ENCODE data around the gene ADAMTS14. TPM values are rescaled to one million over a fixed set of nuclear protein-coding genes. Genes with fewer than 3 reads are reported as not detected.
A peak's percentile ranks its signal among the peaks of the same experiment; 100 is the strongest.

ADAMTS14 gene
- total RNA-seq, 1 experiment from 2014 or later = 0.14 TPM

DNA sequence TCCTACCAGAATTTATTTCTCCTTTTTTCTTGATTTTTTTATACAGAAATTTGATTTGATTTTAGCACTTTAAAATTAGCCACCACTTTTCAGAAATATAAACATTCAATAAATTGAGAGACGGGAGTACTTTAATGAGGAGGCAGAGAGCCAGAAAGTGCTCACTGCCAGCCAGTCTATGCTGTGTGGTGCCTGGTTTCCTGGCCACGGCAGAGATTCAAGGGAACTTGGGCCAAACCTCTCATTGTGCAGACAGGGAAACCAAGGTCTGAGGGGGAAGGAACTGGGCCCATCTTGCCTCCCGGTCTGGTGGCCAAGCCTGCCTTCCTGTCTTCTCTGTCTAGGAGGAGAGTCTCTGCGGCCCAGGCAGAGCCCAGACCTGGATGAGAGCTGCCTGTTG, 25.9 kb downstream of the ADAMTS14 start:
- no peak overlapping the region for H3K27ac Mint-ChIP-seq (ENCODE audit: unreplicated experiment)
- H3K4me1 Mint-ChIP-seq (ENCODE audit: low read depth, unreplicated experiment) = no peaks in the 10 kb centered on the region
- no TSS peak for BruUV-seq (replicated peaks)
- H3K36me3 Mint-ChIP-seq (ENCODE audit: insufficient read depth, unreplicated experiment) = no peaks in the 10 kb centered on the region
- H3K9me3 Mint-ChIP-seq (ENCODE audit: low read depth, unreplicated experiment) = no peaks in the 10 kb centered on the region
- CTCF ChIA-PET = no interaction called here
- TF ChIP-seq, protein P1, sequence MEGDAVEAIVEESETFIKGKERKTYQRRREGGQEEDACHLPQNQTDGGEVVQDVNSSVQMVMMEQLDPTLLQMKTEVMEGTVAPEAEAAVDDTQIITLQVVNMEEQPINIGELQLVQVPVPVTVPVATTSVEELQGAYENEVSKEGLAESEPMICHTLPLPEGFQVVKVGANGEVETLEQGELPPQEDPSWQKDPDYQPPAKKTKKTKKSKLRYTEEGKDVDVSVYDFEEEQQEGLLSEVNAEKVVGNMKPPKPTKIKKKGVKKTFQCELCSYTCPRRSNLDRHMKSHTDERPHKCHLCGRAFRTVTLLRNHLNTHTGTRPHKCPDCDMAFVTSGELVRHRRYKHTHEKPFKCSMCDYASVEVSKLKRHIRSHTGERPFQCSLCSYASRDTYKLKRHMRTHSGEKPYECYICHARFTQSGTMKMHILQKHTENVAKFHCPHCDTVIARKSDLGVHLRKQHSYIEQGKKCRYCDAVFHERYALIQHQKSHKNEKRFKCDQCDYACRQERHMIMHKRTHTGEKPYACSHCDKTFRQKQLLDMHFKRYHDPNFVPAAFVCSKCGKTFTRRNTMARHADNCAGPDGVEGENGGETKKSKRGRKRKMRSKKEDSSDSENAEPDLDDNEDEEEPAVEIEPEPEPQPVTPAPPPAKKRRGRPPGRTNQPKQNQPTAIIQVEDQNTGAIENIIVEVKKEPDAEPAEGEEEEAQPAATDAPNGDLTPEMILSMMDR (IDR thresholded peaks at IDR 0.05; ENCODE audit: unreplicated experiment) = no peak
- no peak for DNase-seq
- peaks cover 2% of the 10 kb centered on the region for H3K27me3 Mint-ChIP-seq (ENCODE audit: unreplicated experiment)
- intact Hi-C loops (cut with micrococcal nuclease; ENCODE audit: unreplicated experiment) = no loop called here
- H3K4me3 Mint-ChIP-seq (ENCODE audit: low read depth, unreplicated experiment) = no peak overlapping the region

DNA sequence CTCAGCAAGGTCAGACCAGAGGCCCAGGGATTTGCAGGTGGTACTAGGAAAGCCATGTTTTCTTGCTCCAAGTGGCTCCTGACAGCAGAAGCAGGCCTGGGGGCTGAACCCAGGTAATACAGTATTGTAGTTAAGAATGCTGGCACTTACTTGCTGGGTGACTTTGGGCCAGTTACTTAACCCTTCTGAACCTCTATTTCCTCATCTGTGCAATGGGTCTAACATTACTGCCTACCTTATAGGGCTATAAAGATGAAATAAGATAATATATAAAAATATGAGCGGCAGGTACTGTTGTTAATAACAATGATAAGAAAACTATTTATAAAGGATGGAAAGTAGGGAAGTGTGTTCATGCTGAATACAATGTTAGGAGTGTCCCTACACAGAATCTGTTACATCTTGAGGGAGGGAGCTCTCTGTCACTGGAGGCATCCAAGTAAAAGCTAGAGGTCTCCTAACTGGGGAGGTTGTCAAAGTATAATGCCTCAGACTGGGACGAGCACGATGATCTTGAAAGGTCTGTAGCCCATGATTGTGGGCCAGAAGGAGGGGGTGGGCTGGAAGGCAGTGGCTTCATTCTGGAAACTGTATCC, 26.9 kb downstream of the ADAMTS14 start:
- no peaks in the 10 kb centered on the region for H3K27me3 Mint-ChIP-seq (ENCODE audit: unreplicated experiment)
- no peaks in the 10 kb centered on the region for H3K4me1 Mint-ChIP-seq (ENCODE audit: low read depth, unreplicated experiment)
- no peaks in the 10 kb centered on the region for H3K36me3 Mint-ChIP-seq (ENCODE audit: insufficient read depth, unreplicated experiment)
- no peak for DNase-seq
- no peaks in the 10 kb centered on the region for H3K9me3 Mint-ChIP-seq (ENCODE audit: low read depth, unreplicated experiment)
- intact Hi-C loops (cut with micrococcal nuclease; ENCODE audit: unreplicated experiment) = no loop called here
- CTCF ChIA-PET = interaction anchor here (0.6 kb wide), 1 partner anchor 245 kb away, joined by 6 read pairs; no protein-coding TSS in a partner anchor
- no TSS peak for BruUV-seq (replicated peaks)
- H3K4me3 Mint-ChIP-seq (ENCODE audit: low read depth, unreplicated experiment) = no peak overlapping the region
- TF ChIP-seq, protein P1 (IDR thresholded peaks at IDR 0.05; ENCODE audit: unreplicated experiment) = no peak
- H3K27ac Mint-ChIP-seq (ENCODE audit: unreplicated experiment) = no peak overlapping the region

DNA sequence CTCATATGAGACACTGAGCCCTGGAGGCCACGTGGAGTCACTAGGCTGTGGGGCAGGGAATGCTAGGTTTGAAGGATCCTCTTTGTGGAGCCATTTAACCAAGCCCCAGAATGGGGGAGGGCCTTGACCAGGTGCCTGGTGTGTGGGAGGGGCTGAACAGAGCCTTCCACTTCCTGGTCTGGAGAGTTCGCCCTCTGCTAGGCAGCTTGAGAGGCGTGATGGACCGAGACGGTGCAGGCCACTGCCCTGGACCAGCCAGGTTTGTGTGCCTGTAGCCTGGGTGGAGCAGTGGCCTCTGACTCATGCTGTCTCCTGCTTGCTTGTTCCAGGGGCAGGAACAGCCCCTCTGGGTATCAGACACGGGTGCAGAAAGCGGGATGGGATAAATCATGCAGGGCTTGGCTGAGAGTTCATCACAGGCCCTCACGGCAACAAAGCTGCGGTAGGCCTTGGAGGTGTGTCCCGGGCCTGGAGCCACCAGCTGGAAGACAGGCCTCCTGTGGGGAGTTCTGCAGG, 27.4 kb downstream of the ADAMTS14 start:
- Mint-ChIP-seq H3K9me3 (ENCODE audit: low read depth, unreplicated experiment) (no peaks in the 10 kb centered on the region), H3K27me3 (ENCODE audit: unreplicated experiment) (no peaks in the 10 kb centered on the region), H3K4me1 (ENCODE audit: low read depth, unreplicated experiment) (no peaks in the 10 kb centered on the region), H3K36me3 (ENCODE audit: insufficient read depth, unreplicated experiment) (no peaks in the 10 kb centered on the region), H3K4me3 (ENCODE audit: low read depth, unreplicated experiment) (no peak overlapping the region), H3K27ac (ENCODE audit: unreplicated experiment) (no peak overlapping the region)
- TF ChIP-seq, protein P1 (IDR thresholded peaks at IDR 0.05; ENCODE audit: unreplicated experiment) = no peak
- intact Hi-C loops (cut with micrococcal nuclease; ENCODE audit: unreplicated experiment) = no loop called here
- CTCF ChIA-PET = interaction anchor here (0.6 kb wide), 1 partner anchor 246 kb away, joined by 6 read pairs; no protein-coding TSS in a partner anchor
- peak; percentile 34 for DNase-seq
- no TSS peak for BruUV-seq (replicated peaks)

GRCh38 chr10:70702190-70702763, 30.0 kb downstream of the ADAMTS14 start:
- Mint-ChIP-seq H3K9me3 (ENCODE audit: low read depth, unreplicated experiment) (no peaks in the 10 kb centered on the region), H3K4me1 (ENCODE audit: low read depth, unreplicated experiment) (no peaks in the 10 kb centered on the region), H3K27me3 (ENCODE audit: unreplicated experiment) (peaks cover 10% of the 10 kb centered on the region), H3K36me3 (ENCODE audit: insufficient read depth, unreplicated experiment) (no peaks in the 10 kb centered on the region), H3K4me3 (ENCODE audit: low read depth, unreplicated experiment) (no peak overlapping the region), H3K27ac (ENCODE audit: unreplicated experiment) (no peak overlapping the region)
- intact Hi-C loops (cut with micrococcal nuclease; ENCODE audit: unreplicated experiment) = no loop called here
- CTCF ChIA-PET = no interaction called here
- DNase-seq = no peak
- no TSS peak for BruUV-seq (replicated peaks)
- TF ChIP-seq, protein P1 (IDR thresholded peaks at IDR 0.05; ENCODE audit: unreplicated experiment) = no peak
